Raji (cell line): Measurements from ENCODE around the gene GUCY1A2.

Source experiments
- POLR2A ChIP-seq: IDR thresholded peaks from 2 replicates; pipeline ENCODE4 v1.6.1; 2011; ENCODE audit warnings: low read depth, low read length, control low read depth; ENCODE audit not compliant: insufficient read depth

GUCY1A2 gene

DNA sequence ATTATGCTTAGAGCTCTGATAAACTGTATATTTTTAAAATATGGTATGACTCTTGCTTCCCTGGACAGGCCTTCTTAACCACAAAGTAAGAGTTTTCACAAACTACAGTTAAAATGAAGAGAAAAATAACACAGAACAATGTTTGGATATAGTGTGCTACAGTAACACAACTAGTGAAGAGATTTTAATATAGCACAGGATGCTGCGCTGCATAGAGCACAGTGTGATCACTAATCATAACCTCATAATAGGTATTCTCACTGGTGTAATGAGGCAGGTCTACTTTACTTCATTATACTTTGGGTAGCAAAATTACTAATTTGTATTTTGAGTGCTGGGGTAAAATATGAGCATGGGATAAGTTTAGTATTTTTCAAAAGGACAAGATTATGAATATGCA is 256.5 kb downstream of the GUCY1A2 start:
- TF ChIP-seq POLR2A, result no peak

DNA sequence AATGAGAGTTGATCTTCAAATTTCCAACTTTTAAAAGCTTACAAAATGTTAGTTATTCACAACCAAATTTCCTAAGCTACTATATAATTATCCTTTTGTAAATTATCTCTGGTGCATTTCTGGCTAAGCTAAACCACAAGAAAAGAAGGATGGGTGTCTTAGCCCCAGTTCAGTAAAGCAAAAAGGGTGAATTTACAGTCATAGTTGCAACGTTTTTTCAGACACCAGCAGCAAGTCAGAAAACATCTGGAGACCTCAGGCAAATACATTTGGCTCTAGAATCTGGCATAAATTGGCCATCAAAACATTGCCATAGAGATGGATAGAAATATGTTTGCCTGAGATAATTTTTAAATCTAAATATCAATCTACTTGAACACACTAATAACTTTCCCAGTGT is 257.0 kb downstream of the GUCY1A2 start:
- no peak for TF ChIP-seq POLR2A

DNA sequence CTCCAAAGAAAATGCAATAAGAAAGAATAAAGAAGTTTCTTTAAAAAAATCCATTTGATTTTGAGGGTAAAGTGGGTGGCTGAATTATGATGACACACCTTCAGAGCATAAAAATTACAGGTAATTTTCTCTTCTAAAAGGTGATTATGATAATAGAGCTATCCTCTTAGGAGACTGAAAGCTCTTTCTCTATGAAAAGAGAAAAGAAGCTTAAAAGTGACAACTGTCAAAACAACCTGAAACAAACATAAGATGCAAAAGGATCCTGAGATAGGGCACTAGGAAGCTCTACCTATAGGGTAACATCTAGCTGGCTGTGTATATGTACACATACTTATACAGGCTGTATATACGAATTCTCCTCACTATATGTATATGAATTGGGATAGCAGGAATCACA is 270.2 kb downstream of the GUCY1A2 start:
- TF ChIP-seq POLR2A, result no peak

DNA sequence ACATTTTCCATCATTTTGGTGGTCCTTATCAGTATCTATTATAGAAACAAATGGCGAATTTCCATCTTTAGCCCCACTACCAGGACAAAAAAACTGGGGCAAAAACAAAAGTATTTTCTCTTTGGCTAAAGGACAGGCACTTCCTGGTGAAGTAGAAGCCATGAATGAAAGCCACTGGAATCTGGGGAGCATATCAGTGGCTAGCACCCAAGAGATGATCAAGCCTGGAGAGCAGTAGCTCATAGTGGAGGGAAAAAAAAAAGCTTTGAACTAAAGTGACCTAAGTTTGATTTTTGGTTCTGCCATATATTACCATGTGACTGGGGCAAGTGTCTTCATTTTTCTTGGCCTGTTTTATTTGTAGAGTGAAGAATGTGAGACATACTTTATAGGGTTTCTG is 272.3 kb downstream of the GUCY1A2 start:
- no peak for TF ChIP-seq POLR2A

DNA sequence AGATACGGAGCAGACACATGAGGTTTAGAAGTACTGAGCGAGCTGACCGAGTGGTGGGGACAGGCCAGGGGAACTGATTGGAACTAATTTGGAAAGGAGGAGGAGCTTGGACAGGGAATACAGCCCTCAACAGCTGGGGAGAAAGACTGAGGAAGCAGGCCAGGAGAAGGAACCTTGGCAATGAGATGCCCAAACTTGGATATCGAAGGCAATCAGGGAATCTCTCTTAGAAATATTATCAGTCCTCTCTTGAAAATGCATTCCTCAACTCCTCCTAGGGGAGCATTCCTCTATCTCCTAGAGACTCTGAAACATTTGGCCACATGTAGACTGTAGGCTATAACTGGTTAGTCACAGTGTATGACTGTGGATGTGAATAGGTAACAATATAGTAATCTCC is 284.6 kb downstream of the GUCY1A2 start:
- no peak for TF ChIP-seq POLR2A

DNA sequence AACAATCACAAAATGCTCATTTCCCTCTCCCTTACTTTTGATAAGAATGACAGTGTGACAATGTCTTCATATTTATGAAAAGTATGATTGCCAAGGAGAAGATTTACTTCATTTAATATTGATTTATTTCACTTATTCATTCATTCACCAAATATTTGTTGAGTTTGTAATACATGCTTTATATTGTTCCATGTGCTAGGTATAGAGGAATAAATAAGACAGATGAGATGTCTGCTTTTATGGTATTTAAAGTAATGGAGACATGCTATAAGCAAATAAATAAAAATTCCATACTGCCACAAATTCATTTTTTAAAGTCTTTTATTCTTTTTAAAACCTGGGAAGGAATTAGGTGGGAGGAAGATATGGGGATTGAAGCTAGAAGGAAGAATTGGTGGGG is 289.4 kb downstream of the GUCY1A2 start:
- no peak for TF ChIP-seq POLR2A

DNA sequence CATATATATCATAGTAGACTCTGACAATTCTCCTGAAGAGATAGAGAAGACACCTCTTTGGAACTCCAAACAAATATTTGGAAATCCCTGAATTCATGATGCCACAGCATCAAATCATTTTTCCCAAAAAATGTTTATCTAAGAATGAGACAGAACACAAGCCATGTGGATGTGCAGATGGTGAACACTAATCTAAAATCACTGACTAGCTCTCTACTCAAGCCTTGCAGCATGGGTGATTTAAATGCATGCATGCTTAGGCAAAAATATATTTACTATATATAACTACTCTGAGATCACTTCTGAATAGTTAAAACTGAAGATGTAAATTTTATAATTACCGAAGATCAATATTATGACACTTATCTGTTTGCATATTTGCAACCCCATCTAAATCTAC is 289.9 kb downstream of the GUCY1A2 start:
- no peak for TF ChIP-seq POLR2A

DNA sequence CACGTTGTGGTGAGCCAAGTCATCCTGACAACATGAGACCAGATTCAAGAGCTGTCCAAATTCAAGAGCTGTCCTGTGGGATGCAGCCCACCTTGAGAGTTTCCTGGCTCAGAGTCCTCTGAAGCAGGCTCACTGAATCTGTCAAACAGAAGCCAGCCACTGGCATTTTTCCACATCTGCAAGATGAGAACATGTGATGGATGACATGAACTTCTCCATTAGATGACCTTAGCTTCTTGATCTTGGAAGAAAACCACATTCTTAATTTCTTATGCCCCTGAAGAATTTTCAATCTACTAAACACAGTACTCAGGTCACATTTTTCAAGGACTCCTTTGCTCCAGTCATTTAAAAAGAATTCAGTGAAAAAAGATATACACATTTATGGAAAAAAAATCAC is 291.0 kb downstream of the GUCY1A2 start:
- TF ChIP-seq POLR2A, result no peak

DNA sequence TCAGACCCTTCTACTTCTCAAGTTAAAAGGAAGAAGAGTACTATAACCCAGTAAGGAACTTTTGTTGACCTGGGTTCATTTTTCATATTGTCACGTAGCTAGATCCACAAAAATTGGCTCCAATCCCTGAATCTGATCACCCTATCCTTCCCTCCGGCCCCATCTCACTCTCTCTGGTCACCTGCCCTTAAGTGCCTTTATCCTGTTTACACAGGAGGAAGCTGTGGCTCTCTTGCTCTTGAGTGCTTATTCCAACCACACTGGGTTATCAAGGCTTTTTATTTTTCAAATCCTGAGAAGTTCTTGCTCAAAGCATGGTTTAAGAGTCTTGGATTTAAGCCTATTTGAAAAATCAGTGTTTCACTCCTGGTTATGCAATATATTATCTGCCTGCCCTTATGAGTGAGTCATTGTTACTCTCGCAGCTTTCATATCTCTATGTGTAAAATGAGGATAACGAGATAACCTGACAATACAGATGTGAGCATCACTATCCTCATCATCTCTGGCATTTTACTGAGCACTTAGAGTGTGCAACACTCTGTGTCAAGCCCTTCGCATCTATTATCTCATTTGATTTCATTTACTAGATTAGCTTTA is 293.9 kb downstream of the GUCY1A2 start:
- TF ChIP-seq POLR2A, result no peak

DNA sequence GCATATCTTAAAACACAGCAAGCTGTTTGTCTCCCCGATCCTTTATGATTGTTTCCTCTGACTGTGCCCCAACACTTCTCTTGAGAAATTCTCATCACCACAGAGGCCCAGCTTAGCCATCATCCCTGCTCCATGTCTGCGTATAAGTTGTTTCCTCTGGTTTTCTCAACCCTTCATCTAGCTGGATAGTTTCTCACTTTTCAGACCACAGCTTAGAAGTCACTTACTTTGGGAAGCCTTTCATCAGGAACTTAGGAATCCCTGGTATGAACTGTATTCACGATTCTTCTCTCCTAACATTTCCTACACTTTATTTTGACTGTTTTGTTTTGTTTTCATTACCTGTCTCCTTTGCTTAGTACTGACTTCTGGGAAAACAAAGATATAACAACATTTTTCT is 295.2 kb downstream of the GUCY1A2 start:
- no peak for TF ChIP-seq POLR2A

DNA sequence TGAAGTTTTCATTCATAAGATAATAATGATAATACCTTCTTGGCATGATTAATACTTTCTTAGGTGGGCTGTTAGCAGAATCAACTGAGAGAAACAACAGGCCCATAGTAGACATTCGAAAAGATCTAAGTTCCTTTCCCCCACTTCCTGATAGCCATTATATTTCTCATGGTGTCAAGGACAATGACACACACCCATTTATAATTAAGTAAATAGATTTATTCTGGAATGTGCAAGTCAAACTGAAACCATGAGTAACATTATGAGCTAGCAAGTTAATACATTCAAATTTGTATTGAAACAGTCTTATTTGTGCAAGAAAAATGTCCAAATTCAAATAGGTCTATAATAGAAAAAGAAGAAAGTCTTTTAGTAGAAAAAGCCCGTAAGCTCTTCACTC is 301.1 kb downstream of the GUCY1A2 start:
- no peak for TF ChIP-seq POLR2A

DNA sequence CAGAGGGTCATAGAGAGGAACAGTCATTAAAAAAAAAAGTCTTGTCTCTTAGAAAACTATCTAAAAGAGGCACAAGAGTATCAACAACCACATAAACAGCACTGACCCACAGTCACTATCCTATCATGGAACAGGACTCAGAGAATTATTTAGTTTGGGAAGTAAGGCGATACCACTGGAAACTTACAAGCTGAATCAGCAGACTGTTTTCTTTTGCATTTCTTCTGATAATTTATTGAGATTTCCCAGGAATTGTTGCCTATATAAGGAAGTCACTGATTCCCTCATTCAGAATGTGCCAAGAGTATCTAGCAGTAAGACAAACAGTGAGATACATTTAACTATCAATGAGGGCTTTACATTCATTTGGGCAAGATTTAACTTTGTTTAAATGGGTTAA is 304.1 kb downstream of the GUCY1A2 start:
- no peak for TF ChIP-seq POLR2A

DNA sequence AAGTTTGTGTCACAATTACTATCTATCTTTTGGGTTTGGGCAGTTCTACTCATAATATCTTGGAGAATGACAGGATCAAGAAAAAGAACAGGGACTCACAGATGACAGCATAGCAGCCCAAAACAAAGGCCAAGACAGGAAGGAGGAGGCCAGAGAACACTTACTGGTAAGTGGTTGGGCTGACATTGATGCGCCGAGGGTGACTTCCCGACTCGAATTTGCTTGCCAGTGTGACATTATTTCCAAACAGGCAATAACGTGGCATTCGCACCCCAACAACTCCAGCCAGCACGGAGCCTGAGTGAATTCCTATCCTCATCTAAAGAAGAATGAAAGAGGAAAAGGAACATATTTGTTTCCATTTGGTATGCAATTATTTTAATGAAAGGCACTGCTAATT is 309.9 kb downstream of the GUCY1A2 start:
- no peak for TF ChIP-seq POLR2A

DNA sequence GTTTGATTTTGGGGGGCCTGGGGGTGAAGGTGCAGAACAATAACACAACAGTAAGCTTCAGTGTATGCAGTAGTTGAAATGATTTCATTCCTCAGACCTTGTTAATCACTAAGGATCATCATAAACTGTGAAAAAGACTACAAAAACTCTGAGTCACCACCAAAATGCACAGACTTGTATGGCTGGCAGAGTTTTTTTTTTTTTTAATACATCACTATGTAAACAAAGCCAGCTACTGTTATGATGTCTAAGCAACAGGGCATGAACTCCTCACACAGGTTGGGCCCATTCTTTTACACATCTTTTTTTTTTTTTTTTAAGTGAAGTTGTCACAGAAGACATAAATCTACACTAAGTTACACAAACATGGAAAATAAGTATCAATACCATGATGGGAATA is 311.9 kb downstream of the GUCY1A2 start:
- TF ChIP-seq POLR2A, result no peak

DNA sequence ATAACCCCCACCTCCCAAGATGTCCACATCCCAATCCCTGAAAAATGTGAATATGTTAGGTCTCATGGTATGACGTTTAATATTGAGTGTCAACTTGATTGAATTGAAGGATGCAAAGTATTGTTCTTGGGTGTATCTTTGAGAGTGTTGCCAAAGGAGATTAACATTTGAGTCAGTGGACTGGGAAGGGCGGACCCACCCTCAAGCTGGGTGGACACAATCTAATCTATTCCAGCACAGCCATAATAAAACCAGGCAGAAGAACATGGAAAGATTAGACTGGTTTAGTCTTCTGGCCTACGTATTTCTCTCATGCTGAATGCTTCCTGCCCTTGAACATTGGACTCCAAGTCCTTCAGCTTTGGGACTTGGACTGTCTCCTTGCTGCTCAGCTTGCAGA is 315.5 kb downstream of the GUCY1A2 start:
- no peak for TF ChIP-seq POLR2A

DNA sequence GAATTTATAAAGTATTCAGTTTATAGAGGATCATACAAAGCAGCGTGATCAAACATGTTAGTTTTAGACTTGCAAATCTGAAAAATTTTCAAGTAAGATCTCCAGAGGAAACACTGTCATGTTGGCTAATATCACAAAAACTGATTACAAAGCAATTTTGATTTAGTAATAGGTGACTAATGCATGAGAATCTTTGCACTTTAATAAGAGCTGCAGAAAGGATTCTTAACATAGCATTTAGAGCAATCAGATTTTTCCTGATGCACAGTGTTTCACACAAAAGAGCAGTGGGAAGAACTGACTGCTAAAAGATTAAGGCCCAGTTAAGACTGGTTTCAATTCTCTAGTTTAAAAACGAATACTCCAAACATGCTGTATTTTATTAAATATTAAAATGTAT is 321.2 kb downstream of the GUCY1A2 start:
- TF ChIP-seq POLR2A, result no peak

DNA sequence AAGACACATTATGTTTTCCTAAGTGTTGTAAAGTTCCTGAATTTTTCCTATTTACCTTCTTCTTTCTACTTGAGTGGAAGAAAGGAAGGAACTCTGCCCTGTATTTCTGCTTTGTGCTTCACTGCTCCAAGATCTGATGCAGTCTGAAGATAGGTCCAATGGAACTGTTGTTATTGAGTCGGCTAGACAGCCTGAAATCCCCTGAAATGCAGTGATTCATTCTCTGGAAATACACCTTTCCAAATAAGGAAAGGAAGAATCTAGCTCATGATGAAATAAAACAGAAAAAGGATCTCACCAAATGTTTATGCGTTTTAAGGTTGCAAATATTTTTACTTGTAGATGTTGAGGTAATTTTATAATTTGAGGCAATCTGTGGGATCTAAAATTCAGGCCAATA is 322.8 kb downstream of the GUCY1A2 start:
- no peak for TF ChIP-seq POLR2A

DNA sequence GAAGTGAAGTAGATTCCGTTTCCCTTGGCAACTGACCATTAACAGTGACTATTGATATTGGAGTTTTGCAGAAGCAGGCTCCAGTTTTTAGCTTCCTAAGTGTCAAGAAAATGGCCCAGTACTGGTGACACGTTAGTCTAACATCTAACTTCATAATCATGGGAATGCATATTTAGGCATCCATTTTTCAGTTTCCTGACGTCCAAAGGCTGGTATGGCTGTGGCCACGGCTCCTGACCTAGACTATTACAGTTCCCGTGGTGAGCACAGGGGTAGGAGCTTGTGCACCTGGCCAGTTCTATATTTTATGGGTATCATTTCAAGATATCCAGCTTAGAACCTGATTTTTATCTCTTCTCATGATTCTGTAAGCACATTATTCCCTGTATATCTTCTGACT is 323.8 kb downstream of the GUCY1A2 start:
- TF ChIP-seq POLR2A, result no peak
